SH-SY5Y (cell line): Measurements from ENCODE around the gene CTXND1.

Experiments
- GATA2 ChIP-seq: IDR thresholded peaks from 2 replicates; pipeline ENCODE4 v1.6.1; 2011; ENCODE audit warnings: mild to moderate bottlenecking, low read depth, low read length
- GATA3 ChIP-seq: IDR thresholded peaks from 2 replicates; pipeline ENCODE4 v1.6.1; 2011; ENCODE audit warnings: low read depth, mild to moderate bottlenecking, low read length, moderate library complexity

GRCh38 chr15:80179025-80179759, 72.8 kb downstream of the CTXND1 start:
- no peak for TF ChIP-seq GATA2
- no peak for TF ChIP-seq GATA3
